Stimulated activated effector memory CD8-positive, alpha-beta T cell treated with anti-CD3 and anti-CD28 coated beads, Interleukin-12 subunit alpha, Interleukin-12 subunit beta, amount 100 ng/mL, for 72 hours (primary cell): Measurements from ENCODE around the gene TCEA2.

ENCODE experiments used
- ATAC-seq: fragments of 150-1000 bp; cut with Tn5 transposase; 2 replicates; pipeline ENCODE4 v1.10.0; 2021
- DNase-seq, 2 donors: peaks; one replicate each; pipeline ENCODE4 v3.0.0; 2021 to 2022; ENCODE audit warnings: low spot score in 2 of 2
- H3K27ac Mint-ChIP-seq: one replicate; pipeline ENCODE4 v1.8.0; 2022; ENCODE audit warnings: mild to moderate bottlenecking, mixed read lengths
- H3K36me3 Mint-ChIP-seq: one replicate; pipeline ENCODE4 v1.8.0; 2022; ENCODE audit warnings: mild to moderate bottlenecking, mixed read lengths
- H3K4me1 Mint-ChIP-seq: one replicate; pipeline ENCODE4 v1.8.0; 2022; ENCODE audit warnings: mixed read lengths
- H3K4me3 Mint-ChIP-seq: one replicate; pipeline ENCODE4 v1.8.0; 2022; ENCODE audit warnings: mild to moderate bottlenecking, mixed read lengths
- H3K9me3 Mint-ChIP-seq: one replicate; pipeline ENCODE4 v1.8.0; 2022; ENCODE audit warnings: mixed read lengths

TCEA2 gene

GRCh38 chr20:64062596-64063388 is at the start of gene TCEA2:
TSS of gene TCEA2 (plus strand) at chr20:64063198. CDS start at chr20:64063313, 115 bp downstream.
- Mint-ChIP-seq H3K27ac (peak within 1 kb of the TSS; percentile 92), H3K9me3 (no peaks in the 10 kb centered on the region), H3K4me3 (peak within 1 kb of the TSS; percentile 82), H3K4me1 (peaks cover 65% of the 10 kb centered on the region), H3K36me3 (peaks cover 57% of the 10 kb centered on the region)
- DNase-seq, result peak; percentile 85 to 95
- peak; percentile 87 for ATAC-seq

GRCh38 chr20:64015635-64016034 is 47.4 kb upstream of the TCEA2 start:
- DNase-seq (no peak), ATAC-seq (no peak)
- H3K4me3 Mint-ChIP-seq, result no peak overlapping the region
- H3K27ac Mint-ChIP-seq, result no peak overlapping the region
- H3K4me1 Mint-ChIP-seq, result peaks cover 13% of the 10 kb centered on the region
- no peaks in the 10 kb centered on the region for H3K9me3 Mint-ChIP-seq
- peaks cover 84% of the 10 kb centered on the region for H3K36me3 Mint-ChIP-seq

- Mint-ChIP-seq H3K36me3 (peaks cover 95% of the 10 kb centered on the region), H3K4me1 (no peaks in the 10 kb centered on the region), H3K9me3 (no peaks in the 10 kb centered on the region), H3K4me3 (no peak overlapping the region), H3K27ac (no peak overlapping the region)
- no peak for ATAC-seq
- no peak for DNase-seq
Measured at GRCh38 chr20:64021124-64021975, 41.6 kb upstream of the TCEA2 start.

- no peaks in the 10 kb centered on the region for H3K9me3 Mint-ChIP-seq
- ATAC-seq, result no peak
- H3K27ac Mint-ChIP-seq, result no peak overlapping the region
- DNase-seq, result no peak
- peaks cover 95% of the 10 kb centered on the region for H3K36me3 Mint-ChIP-seq
- H3K4me1 Mint-ChIP-seq, result no peaks in the 10 kb centered on the region
- H3K4me3 Mint-ChIP-seq, result no peak overlapping the region
Measured at GRCh38 chr20:64022671-64023360, 40.2 kb upstream of the TCEA2 start.

GRCh38 chr20:64023361-64024140 is 39.4 kb upstream of the TCEA2 start:
- Mint-ChIP-seq H3K36me3 (peaks cover 95% of the 10 kb centered on the region), H3K4me1 (no peaks in the 10 kb centered on the region), H3K9me3 (no peaks in the 10 kb centered on the region), H3K27ac (peak overlapping the region; percentile 32), H3K4me3 (no peak overlapping the region)
- ATAC-seq (no peak), DNase-seq (no peak)

- Mint-ChIP-seq H3K36me3 (peaks cover 95% of the 10 kb centered on the region), H3K27ac (no peak overlapping the region), H3K9me3 (no peaks in the 10 kb centered on the region), H3K4me3 (no peak overlapping the region), H3K4me1 (no peaks in the 10 kb centered on the region)
- DNase-seq, result no peak
- ATAC-seq, result no peak
Measured at GRCh38 chr20:64024141-64024990, 38.6 kb upstream of the TCEA2 start.

GRCh38 chr20:64025101-64025825 is 37.7 kb upstream of the TCEA2 start:
- Mint-ChIP-seq H3K27ac (no peak overlapping the region), H3K4me1 (no peaks in the 10 kb centered on the region), H3K36me3 (peaks cover 95% of the 10 kb centered on the region), H3K9me3 (no peaks in the 10 kb centered on the region), H3K4me3 (no peak overlapping the region)
- DNase-seq (no peak), ATAC-seq (no peak)

- peaks cover 95% of the 10 kb centered on the region for H3K36me3 Mint-ChIP-seq
- H3K9me3 Mint-ChIP-seq, result no peaks in the 10 kb centered on the region
- DNase-seq, result no peak
- H3K4me3 Mint-ChIP-seq, result no peak overlapping the region
- H3K4me1 Mint-ChIP-seq, result no peaks in the 10 kb centered on the region
- H3K27ac Mint-ChIP-seq, result no peak overlapping the region
- no peak for ATAC-seq
Measured at GRCh38 chr20:64025826-64026412, 37.1 kb upstream of the TCEA2 start.

GRCh38 chr20:64027981-64028685 is 34.9 kb upstream of the TCEA2 start:
- Mint-ChIP-seq H3K9me3 (no peaks in the 10 kb centered on the region), H3K4me1 (peaks cover 6% of the 10 kb centered on the region), H3K4me3 (no peak overlapping the region), H3K36me3 (peaks cover 98% of the 10 kb centered on the region), H3K27ac (peak overlapping the region; percentile 77)
- ATAC-seq (no peak), DNase-seq (no peak)

GRCh38 chr20:64029293-64030117 is 33.5 kb upstream of the TCEA2 start:
- Mint-ChIP-seq H3K36me3 (peaks cover 96% of the 10 kb centered on the region), H3K27ac (peak overlapping the region; percentile 56), H3K9me3 (no peaks in the 10 kb centered on the region), H3K4me1 (peaks cover 16% of the 10 kb centered on the region), H3K4me3 (no peak overlapping the region)
- DNase-seq (no peak), ATAC-seq (no peak)

GRCh38 chr20:64030371-64031134 is 32.4 kb upstream of the TCEA2 start:
- no peaks in the 10 kb centered on the region for H3K9me3 Mint-ChIP-seq
- ATAC-seq, result no peak
- peaks cover 27% of the 10 kb centered on the region for H3K4me1 Mint-ChIP-seq
- H3K36me3 Mint-ChIP-seq, result peaks cover 94% of the 10 kb centered on the region
- DNase-seq, result no peak
- no peak overlapping the region for H3K4me3 Mint-ChIP-seq
- peak overlapping the region; percentile 56 for H3K27ac Mint-ChIP-seq
